ENCODE data around the gene ACAT1. TPM values are rescaled to one million over a fixed set of nuclear protein-coding genes. Genes with fewer than 3 reads are reported as not detected.

The ACAT1 gene
- total and polyA plus RNA-seq, 2 of the 4 experiments (the other 2 are of a cell fraction): 57.7 to 59.9 TPM

GRCh38 chr11:108147150-108147549, 25.8 kb downstream of the ACAT1 start:
- Histone ChIP-seq H2AK5ac (ENCODE audit: low read depth, low read length) (no peak overlapping the region), H4K5ac (ENCODE audit: low read depth, low read length) (no peak overlapping the region), H2AFZ (replicated peaks; ENCODE audit: low read length, poor library complexity) (no peak overlapping the region), H3K4ac (ENCODE audit: low read depth, low read length) (no peak overlapping the region), H3K36me3 (ENCODE audit: control insufficient read depth, insufficient read depth, low read length) (peaks cover 29% of the 10 kb centered on the region), H3K56ac (ENCODE audit: extremely low read depth, insufficient read depth, low read length) (no peak overlapping the region), H3K9me1 (ENCODE audit: insufficient read depth, low read length) (no peaks in the 10 kb centered on the region; the same call in 1 of the 2 replicates), H4K91ac (ENCODE audit: insufficient read depth, low read depth, low read length) (no peak overlapping the region), H3K18ac (ENCODE audit: low read depth, low read length) (no peak overlapping the region), H2BK120ac (ENCODE audit: low read depth, low read length) (no peak overlapping the region), H3K4me3 (ENCODE audit: insufficient read depth, low read depth, low read length) (no peak overlapping the region), H4K8ac (ENCODE audit: low read depth in 2 of 2, low read length in 2 of 2) (no peak overlapping the region), H2AK9ac (replicated peaks; ENCODE audit: low read depth, low read length, poor library complexity) (no peak overlapping the region), H3K14ac (replicated peaks; ENCODE audit: low read depth, low read length) (no peak overlapping the region), H2BK20ac (ENCODE audit: low read depth, low read length) (no peak overlapping the region), H3K4me1 (ENCODE audit: control insufficient read depth, insufficient read depth, low read length) (no peaks in the 10 kb centered on the region), H3K4me2 (ENCODE audit: low read depth, low read length) (no peak overlapping the region), H3K9ac (ENCODE audit: low read depth, low read length) (no peak overlapping the region), H2BK5ac (ENCODE audit: low read depth, low read length, poor library complexity, severe bottlenecking) (no peak overlapping the region), H4K20me1 (ENCODE audit: insufficient read depth, low read length) (no peaks in the 10 kb centered on the region), H3K9me3 (ENCODE audit: control insufficient read depth, insufficient read depth, low read length) (no peaks in the 10 kb centered on the region), H3K27ac (ENCODE audit: insufficient read depth, low read length) (no peak overlapping the region), H3K79me1 (ENCODE audit: low read depth in 1 of 2, low read length in 2 of 2) (no peaks in the 10 kb centered on the region; a peak in 2 of 4 replicates), H2BK15ac (ENCODE audit: low read depth, low read length) (no peak overlapping the region), H3K27me3 (ENCODE audit: control insufficient read depth, insufficient read depth, low read length) (no peaks in the 10 kb centered on the region), H3K23ac (ENCODE audit: low read depth, low read length) (no peak overlapping the region)
- in situ Hi-C loops (cut with MboI; ENCODE audit: low sequenced_read_pairs): no loop called here
- intact Hi-C loops (cut with micrococcal nuclease): loop anchor here (5.0 kb wide), 1 partner anchor 45 kb away; no protein-coding TSS in a partner anchor
- TF ChIP-seq RFX5 (IDR thresholded peaks at IDR 0.05; ENCODE audit: low read depth, low read length) (no peak), RCOR1 (IDR thresholded peaks at IDR 0.05; ENCODE audit: insufficient replicate concordance, low read length) (no peak), CHD1 (IDR thresholded peaks at IDR 0.05; ENCODE audit: low read depth, low read length) (no peak)
- DNase-seq (no peak), ATAC-seq (ENCODE audit: low read depth) (no peak)
- dilution Hi-C loops (cut with HindIII; ENCODE audit: low sequenced_read_pairs, unreplicated experiment): no loop called here
- ChIA-PET POLR2A (ENCODE audit: unreplicated experiment) (no interaction called here), CTCF (no interaction called here)
- BruUV-seq (replicated peaks): no TSS peak
- no CpG with 5 or more reads among the region's 1 CpG for WGBS, 2 experiments (ENCODE audit: extremely low coverage in 2 of 2, insufficient read length in 1 of 2)

Measured in IMR-90 (cell line).